Upper lobe of left lung (tissue), 6 donors: ENCODE measurements around the gene CTTN. TPM values are rescaled to one million over a fixed set of nuclear protein-coding genes. Genes with fewer than 3 reads are reported as not detected.
A peak's percentile ranks its signal among the peaks of the same experiment; 100 is the strongest.

Source experiments
- ATAC-seq, 2 donors: fragments of 200-7000 bp; cut with Tn5 transposase; one replicate each; pipeline ENCODE4 v1.9.1; 2022; ENCODE audit warnings: mild to moderate bottlenecking in 2 of 2, moderate library complexity in 2 of 2; ENCODE audit not compliant: low FRiP score in 2 of 2
- DNase-seq, 2 donors: peaks; one replicate each; pipeline ENCODE4 v3.0.0-alpha.2; 2019 to 2020
- H3K27ac ChIP-seq, 4 donors: fragments of 200-600 bp; sonication (generic); one replicate each; pipeline ENCODE4 v1.5.1; 2016 to 2019
- H3K27me3 ChIP-seq, 4 donors: fragments of 200-600 bp; sonication (generic); one replicate each; pipeline ENCODE4 v1.5.1; 2017 to 2019
- H3K36me3 ChIP-seq, 4 donors: fragments of 200-600 bp; sonication (generic); one replicate each; pipeline ENCODE4 v1.5.1; 2016 to 2019
- H3K4me1 ChIP-seq, 4 donors: fragments of 200-600 bp; sonication (generic); one replicate each; pipeline ENCODE4 v1.5.1; 2018 to 2019
- H3K4me3 ChIP-seq, 4 donors: fragments of 200-600 bp; sonication (generic); one replicate each; pipeline ENCODE4 v1.5.1; 2017 to 2019; ENCODE audit warnings: mild to moderate bottlenecking in 2 of 4, moderate library complexity in 1 of 4
- H3K9me3 ChIP-seq, 4 donors: fragments of 200-600 bp; sonication (generic); one replicate each; pipeline ENCODE4 v1.5.1; 2018 to 2019
- CTCF ChIP-seq, 6 experiments: fragments of 450-650 bp in 4 of 6; fragments of 200-600 bp in 2 of 6; sonication (generic) in 2 of 6; IDR thresholded peaks; one replicate each; pipeline ENCODE4 v1.5.1; 2016 to 2019; ENCODE audit warnings: antibody characterized with exemption in 6 of 6
- EP300 ChIP-seq, 4 donors: sonication (generic); formaldehyde crosslinking; IDR thresholded peaks; one replicate each; pipeline ENCODE4 v1.5.1; 2017; ENCODE audit warnings: antibody characterized with exemption in 4 of 4, control low read depth in 2 of 4
- POLR2A ChIP-seq, 4 donors: fragments of 450-650 bp; IDR thresholded peaks; one replicate each; pipeline ENCODE4 v1.5.1; 2016 to 2017; ENCODE audit warnings: antibody characterized with exemption in 4 of 4, mild to moderate bottlenecking in 2 of 4
- POLR2AphosphoS5 ChIP-seq, 2 donors: sonication (generic); formaldehyde crosslinking; IDR thresholded peaks; one replicate each; pipeline ENCODE4 v1.5.1; 2017; ENCODE audit warnings: antibody characterized with exemption in 2 of 2
- WGBS, 2 donors: methylation state at CpG; one replicate each; pipeline ENCODE4 v1.1.5; 2017 to 2018; 5-methylcytosine and 5-hydroxymethylcytosine counted together
- total RNA-seq, 6 donors: library from RNA; depleted of rRNA in 4 of 6; stranded (reverse); fragments of >200 nt in 4 of 6; gene quantifications; one replicate each; pipeline versions ENCODE4 v1.1.0 to v1.2.1, GENCODE V29; 2016 to 2021
- donor health status: DM: no; HTN: no; CAD: no; lungs with moderate emphysema.
- donor health status: DM: no; HTN: yes; CAD: no; lungs with severe emphysema.

CTTN gene
- 100 to 1,000 TPM; 175 to 413 (median 218) TPM for total RNA-seq

GRCh38 chr11:70397983-70398833 is at the start of gene CTTN:
Gene CTTN, plus strand, starts transcription at chr11:70398529. Its CDS starts 8,769 bp downstream, at chr11:70407298.
- WGBS, 2 donors, result 1 to 2% methylated on average over 16 to 32 of the region's 93 CpGs

GRCh38 chr11:70348608-70349007 is 49.7 kb upstream of the CTTN start:
- H3K9me3 ChIP-seq, result no peaks in the 10 kb centered on the region
- H3K27me3 ChIP-seq, result no peaks in the 10 kb centered on the region
- WGBS, 2 donors, result 78 to 79% methylated on average over 1 of the region's 1 CpG
- no peak overlapping the region for H3K27ac ChIP-seq
- no peaks in the 10 kb centered on the region for H3K4me1 ChIP-seq
- TF ChIP-seq EP300 (IDR thresholded peaks at IDR 0.05) (no peak), POLR2AphosphoS5 (IDR thresholded peaks at IDR 0.05) (no peak), CTCF (IDR thresholded peaks at IDR 0.05) (no peak)
- no peak overlapping the region for H3K4me3 ChIP-seq
- no peak for ATAC-seq
- DNase-seq, result no peak
- peaks cover 25 to 84% (median 47%) of the 10 kb centered on the region in 4 donors for H3K36me3 ChIP-seq

More at GRCh38 chr11:70397983-70398833, at the start of gene CTTN:
- Histone ChIP-seq H3K27ac (peak within 1 kb of the TSS; percentile 85 to 92 (median 86)), H3K4me1 (peaks cover 21 to 48% (median 32%) of the 10 kb centered on the region in 4 donors), H3K9me3 (no peaks in the 10 kb centered on the region), H3K4me3 (peak within 1 kb of the TSS; percentile 78 to 98 (median 88)), H3K27me3 (no peaks in the 10 kb centered on the region), H3K36me3 (no peaks in the 10 kb centered on the region)
- ATAC-seq (peak; percentile 85 to 94), DNase-seq (peak; percentile 68 to 97)
- peak; percentile 56 to 66 for TF ChIP-seq POLR2AphosphoS5 (IDR thresholded peaks at IDR 0.05)
- TF ChIP-seq EP300 (IDR thresholded peaks at IDR 0.05), result no peak
- peak in 3 of 4 donors; percentile 40 to 76 (median 75) for TF ChIP-seq POLR2A (IDR thresholded peaks at IDR 0.05)

GRCh38 chr11:70351646-70352045 is 46.7 kb upstream of the CTTN start:
- no peak overlapping the region for H3K4me3 ChIP-seq
- WGBS, 2 donors, result 78 to 90% methylated on average over 3 of the region's 3 CpGs
- no peaks in the 10 kb centered on the region for H3K4me1 ChIP-seq
- ATAC-seq (no peak), DNase-seq (no peak)
- H3K27me3 ChIP-seq, result no peaks in the 10 kb centered on the region
- no peak for TF ChIP-seq POLR2AphosphoS5 (IDR thresholded peaks at IDR 0.05)
- no peak for TF ChIP-seq CTCF (IDR thresholded peaks at IDR 0.05)
- no peak for TF ChIP-seq POLR2A (IDR thresholded peaks at IDR 0.05)
- no peak for TF ChIP-seq EP300 (IDR thresholded peaks at IDR 0.05)
- peaks cover 27 to 88% (median 51%) of the 10 kb centered on the region in 4 donors for H3K36me3 ChIP-seq
- H3K9me3 ChIP-seq, result no peaks in the 10 kb centered on the region
- no peak overlapping the region for H3K27ac ChIP-seq

GRCh38 chr11:70352100-70352499 is 46.2 kb upstream of the CTTN start:
- TF ChIP-seq POLR2A (IDR thresholded peaks at IDR 0.05), result no peak
- no peak for TF ChIP-seq POLR2AphosphoS5 (IDR thresholded peaks at IDR 0.05)
- TF ChIP-seq CTCF (IDR thresholded peaks at IDR 0.05), result no peak
- no peak for TF ChIP-seq EP300 (IDR thresholded peaks at IDR 0.05)
- Histone ChIP-seq H3K27ac (no peak overlapping the region), H3K27me3 (no peaks in the 10 kb centered on the region), H3K36me3 (peaks cover 24 to 88% (median 56%) of the 10 kb centered on the region in 4 donors), H3K4me1 (no peaks in the 10 kb centered on the region), H3K9me3 (no peaks in the 10 kb centered on the region), H3K4me3 (no peak overlapping the region)
- 75 to 85% methylated on average over 1 of the region's 1 CpG for WGBS, 2 donors
- DNase-seq (no peak), ATAC-seq (no peak)

GRCh38 chr11:70352601-70353000 is 45.7 kb upstream of the CTTN start:
- Histone ChIP-seq H3K27ac (no peak overlapping the region), H3K4me3 (no peak overlapping the region), H3K4me1 (no peaks in the 10 kb centered on the region), H3K36me3 (peaks cover 24 to 86% (median 58%) of the 10 kb centered on the region in 4 donors), H3K9me3 (no peaks in the 10 kb centered on the region), H3K27me3 (no peaks in the 10 kb centered on the region)
- TF ChIP-seq POLR2A (IDR thresholded peaks at IDR 0.05) (no peak), EP300 (IDR thresholded peaks at IDR 0.05) (no peak), POLR2AphosphoS5 (IDR thresholded peaks at IDR 0.05) (no peak), CTCF (IDR thresholded peaks at IDR 0.05) (no peak)
- DNase-seq (peak in 1 of 2 donors; percentile 46), ATAC-seq (no peak)
- WGBS, 2 donors, result 78 to 99% methylated on average over 7 to 18 of the region's 19 CpGs
